OCI-LY1 (cell line): ENCODE data around the gene PPP1R36.

Experiments
- H2AFZ ChIP-seq: fragments of 200-600 bp; sonication (generic), shearing (Covaris generic); 2 replicates; pipeline ENCODE4 v1.6.0; 2014; ENCODE audit warnings: antibody characterized with exemption, mild to moderate bottlenecking, low read length
- H3F3A ChIP-seq: fragments of 200-600 bp; sonication (generic), shearing (Covaris generic); 2 replicates; pipeline ENCODE4 v1.6.0; 2014; ENCODE audit warnings: mild to moderate bottlenecking, antibody characterized with exemption, low read length, moderate library complexity; ENCODE audit not compliant: insufficient read depth
- H3K27ac ChIP-seq: fragments of 200-600 bp; sonication (generic); 2 replicates; pipeline ENCODE4 v1.5.1; 2014; ENCODE audit warnings: low read length, mixed run types, mild to moderate bottlenecking, low read depth; ENCODE audit not compliant: poor library complexity, severe bottlenecking
- H3K27me3 ChIP-seq: fragments of 200-600 bp; sonication (generic); 2 replicates; pipeline ENCODE4 v1.6.0; 2014; ENCODE audit warnings: antibody characterized with exemption, mild to moderate bottlenecking, low read length, moderate library complexity; ENCODE audit not compliant: insufficient read depth
- H3K36me3 ChIP-seq: fragments of 200-600 bp; sonication (generic); 2 replicates; pipeline ENCODE4 v1.6.1; 2014; ENCODE audit warnings: mild to moderate bottlenecking, antibody characterized with exemption, low read length, moderate library complexity, mixed read lengths; ENCODE audit not compliant: insufficient read depth
- H3K4me1 ChIP-seq: fragments of 200-600 bp; sonication (generic); 2 replicates; pipeline ENCODE4 v1.5.1; 2014; ENCODE audit warnings: mild to moderate bottlenecking, low read length, moderate library complexity; ENCODE audit not compliant: insufficient read depth, severe bottlenecking
- H3K4me2 ChIP-seq: fragments of 200-600 bp; sonication (generic), shearing (Covaris generic); 2 replicates; pipeline ENCODE4 v1.6.1; 2014; ENCODE audit warnings: low read length
- H3K4me3 ChIP-seq: fragments of 200-600 bp; sonication (generic); 2 replicates; pipeline ENCODE4 v1.5.1; 2014; ENCODE audit warnings: low read length, low read depth, mild to moderate bottlenecking, mixed read lengths; ENCODE audit not compliant: poor library complexity, severe bottlenecking
- H3K79me2 ChIP-seq: fragments of 200-600 bp; shearing (Covaris generic); 2 replicates; pipeline ENCODE4 v1.6.1; 2016; ENCODE audit warnings: mixed run types, low read length, mixed read lengths; ENCODE audit not compliant: insufficient read depth
- H3K9ac ChIP-seq: fragments of 200-600 bp; sonication (generic), shearing (Covaris generic); 2 replicates; pipeline ENCODE4 v1.6.1; 2014; ENCODE audit warnings: mild to moderate bottlenecking, low read length, mixed read lengths
- H3K9me2 ChIP-seq: fragments of 200-600 bp; sonication (generic), shearing (Covaris generic); 2 replicates; pipeline ENCODE4 v1.6.1; 2014; ENCODE audit warnings: low read depth, mild to moderate bottlenecking, low read length, mixed read lengths
- H3K9me3 ChIP-seq: fragments of 200-600 bp; shearing (Covaris generic); 2 replicates; pipeline ENCODE4 v1.6.1; 2014; ENCODE audit warnings: low read length, mixed read lengths
- H4K20me1 ChIP-seq: fragments of 200-600 bp; sonication (generic), shearing (Covaris generic); 2 replicates; pipeline ENCODE4 v1.6.0; 2016; ENCODE audit warnings: mild to moderate bottlenecking, low read length; ENCODE audit not compliant: insufficient read depth
- CTCF ChIP-seq: fragments of 200-600 bp; sonication (generic), shearing (Covaris generic); IDR thresholded peaks from 2 replicates; pipeline ENCODE4 v1.5.1; 2017; ENCODE audit warnings: mild to moderate bottlenecking, antibody characterized with exemption, low read length, moderate library complexity, mixed read lengths
- EZH2 ChIP-seq: fragments of 200-600 bp; sonication (generic), shearing (Covaris generic); IDR thresholded peaks from 2 replicates; pipeline ENCODE4 v1.8.0; 2017; ENCODE audit warnings: borderline replicate concordance, mixed run types, mild to moderate bottlenecking, antibody characterized with exemption, low read length, moderate library complexity, mixed read lengths

PPP1R36 gene

GRCh38 chr14:64549016-64549415 lies 745 bp upstream of the PPP1R36 start:
- Histone ChIP-seq H3K4me3 (no peak overlapping the region), H3K9me3 (no peaks in the 10 kb centered on the region), H3K27me3 (no peaks in the 10 kb centered on the region), H3K36me3 (no peaks in the 10 kb centered on the region), H3F3A (no peaks in the 10 kb centered on the region), H2AFZ (no peak overlapping the region), H3K79me2 (no peaks in the 10 kb centered on the region), H3K27ac (no peak overlapping the region), H4K20me1 (no peaks in the 10 kb centered on the region), H3K9ac (no peak overlapping the region), H3K9me2 (no peaks in the 10 kb centered on the region), H3K4me2 (no peak overlapping the region), H3K4me1 (peaks cover 14% of the 10 kb centered on the region)
- TF ChIP-seq EZH2 = no peak
- no peak for TF ChIP-seq CTCF

- no peaks in the 10 kb centered on the region for H3K9me3 ChIP-seq
- no peaks in the 10 kb centered on the region for H3K27me3 ChIP-seq
- H3K4me2 ChIP-seq = peak overlapping the region; percentile 60; the same call in 1 of the 2 replicates
- no peak overlapping the region for H3K27ac ChIP-seq
- H3K9me2 ChIP-seq = no peaks in the 10 kb centered on the region
- no peak overlapping the region for H3K9ac ChIP-seq
- no peak overlapping the region for H2AFZ ChIP-seq
- H3K4me3 ChIP-seq = peak overlapping the region; percentile 48
- peaks cover 14% of the 10 kb centered on the region for H3K4me1 ChIP-seq
- H4K20me1 ChIP-seq = no peaks in the 10 kb centered on the region
- H3K79me2 ChIP-seq = no peaks in the 10 kb centered on the region
- H3F3A ChIP-seq = no peaks in the 10 kb centered on the region
- no peak for TF ChIP-seq CTCF
- TF ChIP-seq EZH2 = no peak
- H3K36me3 ChIP-seq = no peaks in the 10 kb centered on the region
Measured at GRCh38 chr14:64550621-64551333, 1.0 kb downstream of the PPP1R36 start.

GRCh38 chr14:64554556-64554955 lies 4.8 kb downstream of the PPP1R36 start:
- H3K4me2 ChIP-seq = no peak overlapping the region
- no peak for TF ChIP-seq CTCF
- H3K4me1 ChIP-seq = peaks cover 9% of the 10 kb centered on the region
- H3K9me3 ChIP-seq = no peaks in the 10 kb centered on the region
- no peak overlapping the region for H3K9ac ChIP-seq
- no peaks in the 10 kb centered on the region for H3K36me3 ChIP-seq
- H3K27me3 ChIP-seq = no peaks in the 10 kb centered on the region
- no peaks in the 10 kb centered on the region for H3K79me2 ChIP-seq
- no peaks in the 10 kb centered on the region for H3K9me2 ChIP-seq
- no peak overlapping the region for H3K27ac ChIP-seq
- H4K20me1 ChIP-seq = no peaks in the 10 kb centered on the region
- no peak overlapping the region for H3K4me3 ChIP-seq
- H2AFZ ChIP-seq = no peak overlapping the region
- H3F3A ChIP-seq = no peaks in the 10 kb centered on the region
